NCI-H146 treated with DMSO at 0.1 percent for 48 hours (cell line): ENCODE measurements around the gene MAP3K5.
"Not testable (repeated sequence)": the region's sequence is repeated elsewhere in the genome, so short reads cannot be mapped to it uniquely, and the experiment has no call there.

Experiments used
- DNase-seq: peaks from one replicate; lab custom pipeline; 2025; ENCODE audit not compliant: unreplicated experiment; lab: John Stamatoyannopoulos, UW

MAP3K5 gene

DNA sequence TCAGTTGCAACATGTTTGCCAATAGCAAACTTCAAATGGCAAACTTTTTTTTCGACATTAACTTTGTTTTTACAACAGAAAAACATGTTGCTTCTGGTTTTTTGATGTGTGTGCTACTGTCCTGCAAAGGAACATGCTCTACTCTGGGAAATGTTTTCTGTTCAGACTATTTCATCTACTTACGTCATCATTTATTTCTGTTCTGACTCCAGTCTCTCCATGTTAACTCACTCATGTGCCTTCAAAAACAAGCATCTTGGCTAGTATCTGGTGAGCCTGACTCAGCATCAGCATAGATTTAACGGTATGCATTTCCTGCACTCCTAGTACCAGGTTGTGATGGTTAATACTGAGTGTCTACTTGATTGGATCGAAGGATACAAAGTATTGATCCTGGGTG lies 206.0 kb downstream of the MAP3K5 start:
- DNase-seq = no peak

DNA sequence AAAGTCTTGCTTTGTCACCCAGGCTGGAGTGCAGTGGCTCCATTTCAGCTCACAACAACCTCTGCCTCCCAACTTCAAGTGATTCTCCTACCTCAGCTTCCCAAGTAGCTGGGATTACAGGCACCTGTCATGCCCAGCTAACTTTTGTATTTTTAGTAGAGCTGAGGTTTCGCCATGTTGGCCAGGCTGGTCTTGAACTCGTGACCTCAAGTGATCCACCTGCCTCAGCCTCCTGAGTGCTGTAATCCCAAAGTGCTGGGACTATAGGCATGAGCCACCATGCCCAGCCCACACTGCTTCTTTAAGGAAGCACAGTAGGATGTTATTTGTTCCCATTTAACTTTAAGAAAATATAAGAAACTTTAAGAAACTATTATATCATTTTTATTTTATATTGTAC lies 206.8 kb downstream of the MAP3K5 start:
- DNase-seq = not testable (repeated sequence)

DNA sequence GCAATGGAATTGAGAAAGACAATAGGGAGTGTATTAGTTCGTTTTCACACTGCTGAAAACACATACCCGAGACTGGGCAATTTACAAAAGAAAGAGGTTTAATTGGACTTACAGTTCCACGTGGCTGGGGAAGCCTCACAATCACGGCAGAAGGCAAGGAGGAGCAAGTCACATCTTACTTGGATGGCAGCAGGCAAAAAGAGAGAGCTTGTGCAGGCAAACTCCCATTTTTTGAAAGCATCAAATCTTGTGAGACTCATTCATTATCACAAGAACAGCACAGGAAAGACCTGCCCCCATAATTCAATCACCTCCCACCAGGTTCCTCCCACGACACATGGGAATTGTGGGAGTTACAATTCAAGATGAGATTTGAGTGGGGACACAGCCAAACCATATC lies 208.0 kb downstream of the MAP3K5 start:
- not testable (repeated sequence) for DNase-seq

DNA sequence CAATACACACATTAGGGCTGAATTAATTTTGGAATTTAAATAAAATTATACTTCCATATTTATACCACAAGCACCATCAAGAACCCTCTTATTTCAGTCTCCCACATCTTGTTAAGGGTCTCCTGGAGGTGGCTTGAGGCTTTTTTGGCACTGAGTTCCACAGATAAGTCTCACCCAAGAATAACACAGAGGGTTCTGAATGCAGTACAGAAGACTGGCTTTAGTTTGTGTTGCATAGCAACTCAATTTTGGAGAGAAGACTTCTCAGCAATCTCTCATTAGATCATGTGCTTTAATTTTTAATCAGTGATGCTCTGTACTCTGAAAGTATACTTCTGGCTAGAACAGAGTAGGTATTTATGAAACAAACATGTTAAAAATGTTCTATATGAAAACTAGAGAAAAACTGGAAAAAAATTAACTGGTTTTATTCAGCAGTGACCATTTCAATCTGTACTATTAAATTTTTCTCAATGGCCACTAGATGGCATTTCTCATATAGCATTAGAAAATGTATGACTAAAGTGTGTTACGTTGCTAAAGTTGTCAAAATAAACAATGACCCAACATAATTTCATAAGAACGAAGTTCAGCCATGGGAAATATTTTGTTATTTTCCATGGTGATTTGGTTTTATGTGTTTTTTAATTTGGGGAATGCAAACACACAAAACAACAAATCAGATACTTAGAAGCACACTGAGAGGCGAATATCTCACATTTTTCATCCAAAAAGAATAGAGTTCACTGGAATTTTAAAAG lies 209.4 kb downstream of the MAP3K5 start:
- DNase-seq = peak; percentile 32

DNA sequence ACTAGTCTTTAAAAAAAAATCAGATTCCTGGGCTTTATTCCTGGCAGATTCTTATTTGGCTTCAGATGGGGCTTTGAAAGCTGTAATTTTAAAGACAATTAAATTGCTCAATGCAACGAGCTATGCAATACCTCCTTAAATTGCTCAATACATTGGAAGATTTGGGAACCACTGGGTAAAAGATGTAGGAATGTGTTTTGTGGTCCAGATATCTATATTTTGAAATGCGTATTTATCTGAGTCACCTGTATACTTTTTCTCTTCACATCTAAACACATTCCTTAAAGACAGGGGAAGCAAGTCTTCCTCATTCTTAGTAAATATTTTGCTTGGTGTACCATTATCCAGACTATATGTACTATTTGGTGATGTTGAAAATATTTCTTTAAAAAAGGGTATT lies 212.5 kb downstream of the MAP3K5 start:
- no peak for DNase-seq

DNA sequence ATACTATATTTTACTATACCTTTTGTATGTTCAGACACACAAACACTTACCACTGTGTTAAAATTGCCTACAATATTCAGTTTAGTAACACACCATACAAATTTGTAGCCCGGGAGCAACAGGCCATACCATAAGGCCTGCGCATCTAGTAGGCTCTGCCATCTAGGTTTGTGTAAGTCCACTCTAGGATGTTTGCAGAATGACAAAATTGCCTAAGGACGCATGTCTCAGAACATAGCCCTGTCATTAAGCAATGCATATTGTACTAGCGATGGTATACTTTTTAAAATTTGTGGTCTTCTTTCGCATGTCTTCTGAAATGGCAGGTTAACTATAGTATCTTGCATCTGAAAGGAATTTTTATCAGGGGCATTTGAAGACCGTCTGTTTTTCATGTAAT lies 215.5 kb downstream of the MAP3K5 start:
- DNase-seq = no peak

DNA sequence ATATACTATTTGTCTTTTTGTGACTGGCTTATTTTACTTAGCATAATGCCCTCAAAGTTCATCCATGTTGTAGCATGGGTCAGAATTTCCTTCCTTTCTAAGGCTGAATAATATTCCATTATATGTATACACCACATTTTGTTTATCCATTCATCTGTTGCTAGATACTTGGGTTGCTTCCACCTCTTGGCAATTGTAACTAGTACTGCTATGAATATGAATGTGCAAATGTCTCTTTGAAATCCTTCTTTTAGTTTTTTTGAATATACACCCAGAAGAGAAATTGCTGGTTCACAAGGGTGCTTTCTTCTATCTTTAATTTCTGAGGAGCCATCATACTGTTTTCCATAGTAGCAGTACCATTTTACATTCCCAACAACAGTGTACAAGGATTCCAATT lies 220.8 kb downstream of the MAP3K5 start:
- DNase-seq = no peak

DNA sequence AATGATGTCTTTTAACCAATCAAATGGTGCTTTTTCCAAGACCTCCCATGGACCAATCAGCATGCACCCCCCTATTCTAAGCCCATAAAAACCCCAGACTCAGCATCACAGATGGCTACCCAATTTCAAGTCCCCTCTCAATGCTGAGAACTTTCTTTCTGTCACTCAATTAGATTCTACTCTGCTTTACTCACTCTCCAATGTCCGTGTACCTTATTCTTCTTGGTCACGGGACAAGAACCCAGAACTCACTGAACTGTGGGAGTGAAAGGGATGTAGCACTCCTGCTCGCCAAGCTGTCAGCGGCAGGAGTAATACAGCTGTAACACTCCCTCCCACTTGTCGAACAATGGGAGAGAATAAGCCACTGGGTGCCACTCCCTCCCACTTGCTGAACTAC lies 221.2 kb downstream of the MAP3K5 start:
- DNase-seq = no peak

DNA sequence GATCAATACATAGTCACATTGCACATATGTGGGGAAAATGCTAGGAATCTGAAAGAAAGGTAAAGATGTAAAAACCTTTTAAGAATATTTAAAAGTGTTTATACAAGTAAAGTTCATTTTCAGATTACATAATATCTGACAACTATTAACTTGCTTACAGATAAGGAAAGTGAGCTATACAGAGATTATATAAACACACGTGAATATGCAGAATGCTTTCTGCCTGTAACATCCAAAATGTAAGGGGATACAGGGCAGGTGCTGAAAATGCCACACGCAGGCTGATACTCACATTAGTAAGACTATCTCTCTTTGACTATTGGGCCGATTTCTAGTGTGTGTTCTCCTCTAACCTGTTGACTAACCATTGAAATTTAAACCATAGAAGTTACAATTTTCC lies 224.1 kb downstream of the MAP3K5 start:
- DNase-seq = no peak

DNA sequence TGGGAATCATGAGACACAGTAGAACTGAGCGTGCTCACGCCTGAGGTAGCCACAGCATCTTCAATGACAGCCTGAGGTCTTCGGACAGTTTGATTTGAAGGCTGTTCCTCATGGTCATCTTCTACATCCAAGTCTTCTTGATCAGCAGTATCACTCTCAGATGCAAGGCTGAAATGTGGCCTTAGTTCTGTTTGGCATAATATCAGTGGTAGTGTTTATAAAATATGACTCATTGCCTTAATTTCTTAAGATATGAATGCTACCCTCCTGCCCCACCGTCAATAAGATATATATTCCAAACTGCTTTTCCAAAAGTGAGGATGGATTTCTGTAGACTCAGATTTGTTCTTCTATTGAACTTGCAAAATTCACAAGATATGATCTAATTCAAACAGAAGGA lies 224.6 kb downstream of the MAP3K5 start:
- DNase-seq = no peak

DNA sequence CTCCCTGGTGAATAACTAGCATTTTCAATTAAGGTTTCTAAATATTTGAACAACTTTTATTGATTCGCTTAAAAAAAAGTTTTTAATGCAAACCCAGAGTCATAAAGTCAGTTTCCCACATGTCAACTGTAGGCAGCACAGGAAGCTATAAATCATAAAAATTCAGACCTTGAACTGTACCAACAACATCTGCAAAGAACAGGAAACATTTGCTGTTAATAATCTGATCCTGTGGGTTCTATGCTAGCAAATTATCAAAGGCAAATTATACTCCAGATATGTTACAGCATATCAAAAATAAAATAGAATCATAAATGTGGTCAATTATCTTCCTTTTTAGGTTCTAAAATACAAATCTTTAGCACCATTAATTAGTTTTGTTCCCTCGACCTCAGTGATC lies 225.4 kb downstream of the MAP3K5 start:
- no peak for DNase-seq

DNA sequence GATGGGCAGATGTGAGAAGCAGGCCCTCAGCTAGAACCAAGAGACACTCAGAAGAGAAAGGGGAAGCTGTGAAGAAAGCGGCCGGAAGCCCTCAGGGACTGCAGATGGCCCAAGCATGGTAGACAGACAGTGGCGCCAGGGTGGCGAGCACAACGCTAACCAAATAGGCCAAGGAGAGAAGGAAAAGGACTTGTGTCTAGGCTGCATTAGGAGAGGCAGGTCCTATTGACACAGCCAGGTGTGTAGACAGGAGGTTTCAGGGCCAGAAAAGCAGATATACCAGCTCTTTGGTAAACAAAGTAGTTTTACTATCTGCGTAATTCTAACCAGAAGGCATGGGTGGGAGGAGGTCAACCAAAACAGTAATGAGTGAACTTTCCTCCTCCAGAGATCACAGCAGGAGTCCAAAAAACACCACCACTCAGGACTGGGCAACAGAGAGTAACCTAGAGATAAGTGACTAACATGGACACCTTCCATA lies 226.2 kb downstream of the MAP3K5 start:
- DNase-seq = peak; percentile 24

DNA sequence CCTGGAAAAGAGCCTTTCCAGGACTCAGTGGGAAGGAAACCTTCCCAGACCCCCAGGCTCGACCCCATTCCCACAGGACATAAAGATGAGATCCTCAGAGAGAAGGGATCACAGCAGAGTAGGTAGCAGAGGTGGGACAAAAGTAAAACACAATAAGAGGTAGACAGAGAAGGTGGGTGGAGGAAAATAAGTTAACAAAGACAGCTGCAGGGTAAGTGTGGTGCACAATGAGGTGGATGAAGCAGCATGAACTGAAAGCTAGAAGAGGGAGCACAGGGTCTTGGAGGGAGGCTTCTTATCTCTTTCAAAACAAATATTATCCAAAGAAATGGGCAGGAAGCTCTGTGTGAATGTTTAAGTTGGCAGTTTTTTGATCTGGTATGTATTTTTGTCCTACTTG lies 228.1 kb downstream of the MAP3K5 start:
- no peak for DNase-seq

DNA sequence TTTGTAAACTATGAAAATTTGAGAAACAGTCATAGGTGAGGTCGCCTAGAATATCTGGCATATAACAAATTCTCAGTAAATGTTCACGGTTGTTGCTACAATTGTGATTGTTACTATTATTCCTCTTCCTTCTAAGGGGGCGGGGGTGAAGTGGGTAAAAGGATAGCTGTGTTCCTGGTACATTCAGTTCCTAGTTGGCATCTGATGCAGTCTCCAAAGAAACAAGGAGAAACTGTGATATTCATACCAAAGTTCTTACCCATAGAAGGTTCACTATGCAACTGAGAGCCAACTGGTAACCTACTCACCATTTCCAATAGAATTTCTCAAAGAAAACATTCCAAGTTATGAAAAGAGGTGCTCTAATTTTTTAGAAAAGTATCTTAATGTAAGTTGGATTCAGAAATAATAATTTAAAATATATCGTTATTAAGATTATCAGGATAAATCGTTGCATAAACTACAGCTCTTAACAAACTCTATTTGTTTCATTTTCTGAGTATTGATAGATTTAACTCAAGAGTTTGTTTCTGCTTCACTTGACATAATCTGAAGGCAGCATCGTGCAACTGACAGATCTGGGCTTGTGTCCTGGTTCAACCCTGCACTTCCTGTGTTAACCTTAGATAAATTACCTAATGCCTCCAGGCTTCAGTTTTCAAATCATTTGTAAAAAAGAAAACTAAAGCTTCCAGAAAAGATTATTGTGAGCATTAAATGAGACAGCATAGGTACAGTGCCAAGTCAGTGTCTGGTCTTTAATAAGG lies 228.7 kb downstream of the MAP3K5 start:
- DNase-seq = no peak

DNA sequence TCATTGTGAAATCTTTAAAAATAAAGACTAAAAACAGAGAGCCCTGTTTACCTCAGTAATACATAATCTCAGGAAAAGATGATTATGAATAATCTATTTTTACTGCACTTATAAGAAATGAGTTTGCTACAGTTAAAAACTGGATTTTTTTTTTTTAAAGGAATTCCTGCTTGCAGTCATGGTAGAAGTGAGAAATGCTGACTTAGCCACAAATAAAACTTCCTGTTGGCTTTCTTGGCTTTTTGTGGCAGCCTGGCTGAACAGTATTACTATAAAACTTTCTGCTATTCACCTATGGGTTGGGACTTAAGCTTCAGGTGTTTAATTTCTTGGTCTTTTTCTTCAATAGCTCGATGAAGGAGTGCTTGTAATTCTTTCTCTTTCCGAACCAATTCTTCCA lies 230.1 kb downstream of the MAP3K5 start:
- no peak for DNase-seq

DNA sequence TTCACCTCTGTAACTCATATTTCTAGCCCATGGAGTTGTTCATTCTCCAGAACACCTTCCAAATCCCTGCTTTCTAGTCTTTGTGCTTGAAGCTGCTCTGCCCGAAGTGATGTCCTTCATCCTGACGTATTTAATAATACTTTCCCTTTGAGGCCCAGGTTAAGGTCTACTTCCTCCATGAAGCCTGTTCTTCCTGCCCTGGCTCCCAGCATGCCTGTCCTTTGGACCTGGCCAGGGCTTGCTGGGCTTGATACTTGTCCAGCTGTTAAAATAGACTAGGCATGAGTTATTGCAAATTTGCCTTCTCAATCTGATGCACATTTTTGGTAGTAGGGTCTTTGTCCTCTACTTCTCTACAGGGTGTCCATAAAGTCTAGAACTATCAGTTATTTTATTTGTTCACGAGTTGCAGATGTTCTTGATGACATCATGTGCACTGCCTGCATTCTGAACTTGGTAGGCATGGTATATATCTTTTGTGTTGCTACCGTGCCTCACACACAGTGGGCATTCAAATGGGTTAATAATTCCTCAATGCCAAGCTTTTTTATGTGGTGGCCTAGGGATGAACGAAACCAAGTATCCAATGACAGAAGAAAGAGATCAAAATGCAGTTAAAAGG lies 239.0 kb downstream of the MAP3K5 start:
- DNase-seq = no peak

DNA sequence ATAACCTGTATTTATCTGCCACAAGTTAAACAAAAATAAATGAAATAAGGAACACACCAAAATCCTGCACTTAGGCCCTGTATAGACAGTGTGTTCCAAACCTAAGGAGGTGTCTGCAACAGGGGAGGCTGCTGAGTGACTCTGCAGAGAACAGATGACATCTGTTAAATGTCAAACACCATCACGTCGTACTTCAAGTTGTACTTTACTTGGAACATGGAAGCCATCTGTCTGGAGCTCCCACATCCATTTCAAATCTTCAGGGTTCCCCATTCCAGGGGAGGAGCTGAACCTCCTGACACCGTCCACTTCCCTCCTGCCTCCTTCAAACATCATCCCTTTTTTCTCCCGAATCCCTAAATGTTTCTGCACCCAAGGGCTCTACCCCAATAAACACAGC lies 240.2 kb downstream of the MAP3K5 start:
- no peak for DNase-seq

DNA sequence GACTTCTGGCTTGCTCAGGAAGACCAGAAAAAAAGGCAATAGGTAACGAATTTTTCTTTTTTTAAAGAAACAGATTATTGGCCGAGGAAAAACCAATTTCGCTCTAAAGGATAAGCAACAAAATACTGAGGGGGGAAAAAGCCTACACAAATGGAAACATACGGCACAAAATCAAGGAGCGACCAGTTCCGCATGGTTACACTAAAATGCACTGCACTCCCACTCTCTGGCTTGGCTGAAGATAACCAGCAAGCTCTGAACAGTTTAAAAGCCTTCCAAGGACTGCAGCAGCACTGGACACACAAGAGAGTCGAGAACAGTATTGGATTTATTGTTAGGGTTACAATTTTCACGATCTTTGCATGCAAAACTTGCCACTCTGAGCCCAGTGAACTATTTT lies 241.2 kb downstream of the MAP3K5 start:
- peak; percentile 64 for DNase-seq

DNA sequence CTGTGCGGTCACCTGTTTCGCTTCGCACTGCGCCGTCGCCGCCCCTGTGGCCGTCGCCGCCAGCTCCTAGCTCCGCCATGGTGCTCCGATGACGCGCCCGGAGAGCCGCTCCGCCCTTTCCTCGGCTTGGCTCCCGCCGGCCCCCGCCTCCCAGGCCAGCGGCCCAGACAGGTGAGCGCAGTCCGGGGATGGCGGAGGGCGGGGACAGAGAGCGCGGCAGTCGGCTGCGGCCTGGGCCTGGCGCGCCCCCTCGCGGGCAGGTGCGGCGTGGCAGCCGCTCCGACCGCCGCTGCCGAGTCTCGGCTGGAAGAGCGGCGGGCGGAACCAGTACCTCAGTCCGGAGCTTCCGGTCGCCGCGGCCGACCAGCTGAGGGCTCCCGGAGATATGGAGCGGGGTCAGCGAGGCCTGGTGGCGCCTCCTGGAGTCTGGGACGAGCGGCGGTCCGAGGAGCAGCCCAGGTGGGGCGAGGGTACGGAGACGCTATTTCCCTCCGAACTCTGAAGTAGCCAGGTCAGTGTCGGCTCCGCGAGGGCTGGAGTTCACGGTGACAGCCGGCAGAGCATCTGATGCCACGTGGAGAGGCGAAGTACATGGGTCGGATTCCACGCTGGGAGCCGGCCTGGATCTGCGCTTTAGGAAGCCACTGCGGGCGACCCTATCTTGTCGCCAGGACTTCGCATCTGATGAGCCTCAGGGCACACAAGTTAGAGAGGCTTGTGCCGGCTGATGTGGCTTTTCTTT lies 241.8 kb downstream of the MAP3K5 start, which contains the start of gene MAP7:
Gene MAP7 (minus strand): TSS at position 93 of the 742 bp plus-strand sequence. CDS start 14 bp downstream, at position 79.
- DNase-seq = peak; percentile 93

DNA sequence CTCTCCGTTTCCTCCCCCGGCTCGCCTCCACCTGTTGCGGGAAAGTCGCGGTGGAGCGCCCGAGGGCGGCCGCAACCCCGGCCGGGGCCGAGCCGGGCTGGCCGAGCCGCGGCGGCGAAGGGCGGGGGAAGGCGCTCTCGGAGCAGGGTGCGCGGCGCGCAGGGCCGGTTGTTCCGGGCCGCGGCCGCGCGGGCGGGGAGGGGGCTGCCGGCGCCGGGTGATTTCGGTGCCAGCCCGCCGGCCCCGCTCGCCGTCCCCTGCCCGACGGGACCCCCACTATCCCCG lies 242.3 kb downstream of the MAP3K5 start:
- DNase-seq = no peak

DNA sequence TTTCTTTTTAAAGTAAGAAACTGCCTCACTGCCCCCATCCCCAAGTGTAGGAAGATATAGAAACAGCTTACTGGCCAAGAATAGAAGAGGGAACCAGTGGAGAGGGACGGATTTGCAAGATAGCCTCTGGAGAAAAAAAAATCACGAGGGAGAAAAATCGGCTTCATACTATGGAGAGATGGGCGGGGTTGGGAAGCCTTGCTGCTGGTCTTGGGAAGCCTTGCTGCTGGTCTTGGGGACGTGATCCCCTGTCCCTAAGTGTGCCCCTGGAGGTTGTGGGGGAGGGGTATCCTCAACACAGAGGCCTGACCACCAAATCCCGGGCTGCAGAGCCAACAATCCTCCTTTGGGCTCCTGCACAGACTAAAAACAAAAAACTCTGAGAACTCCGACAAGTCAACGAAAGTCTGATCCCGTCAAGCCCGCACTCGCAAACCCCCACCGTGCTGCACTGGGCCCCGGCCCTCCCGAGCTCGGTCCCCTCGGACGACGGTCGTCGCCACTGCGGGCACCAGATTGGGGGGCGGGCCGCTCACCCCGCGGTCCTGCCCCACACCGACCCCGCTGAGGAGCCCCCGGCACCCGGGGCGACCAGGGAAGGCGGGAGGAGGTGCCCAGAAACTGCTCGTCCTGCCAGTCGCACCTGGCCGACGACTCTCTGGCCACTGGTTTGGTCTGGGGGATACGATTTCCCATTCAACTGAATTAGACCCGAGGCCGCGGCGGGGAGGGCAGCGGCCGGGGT lies 242.8 kb downstream of the MAP3K5 start:
- peak; percentile 45 for DNase-seq
